ENCODE results near the gene GSTP1.

- TF ChIP-seq CTCF (IDR thresholded peaks at IDR 0.05) (no peak), POLR2A (IDR thresholded peaks at IDR 0.05) (no peak)
Observed at GRCh38 chr11:67564230-67564629, 19.4 kb upstream of the GSTP1 start.

All from uterus (tissue), 2 donors.